Hepatocyte (in vitro differentiated cells): ENCODE results near the gene TMA7B.

Experiments used
- EZH2 ChIP-seq: fragments of 200-600 bp; sonication (generic); IDR thresholded peaks from 2 replicates; pipeline ENCODE4 v1.6.1; 2016; ENCODE audit warnings: antibody characterized with exemption, mild to moderate bottlenecking, borderline replicate concordance
- EZH2phosphoT487 ChIP-seq: fragments of 200-600 bp; sonication (generic); IDR thresholded peaks from one replicate; pipeline ENCODE4 v1.6.1; 2018; ENCODE audit warnings: antibody characterized with exemption, mild to moderate bottlenecking, low read depth, moderate library complexity; ENCODE audit not compliant: unreplicated experiment, severe bottlenecking
- TF ChIP-seq, protein P1 (sequence below): fragments of 200-600 bp; sonication (generic); IDR thresholded peaks from 2 replicates; pipeline ENCODE4 v1.5.1; 2016; ENCODE audit warnings: antibody characterized with exemption, mild to moderate bottlenecking; ENCODE audit not compliant: poor library complexity

DNA sequence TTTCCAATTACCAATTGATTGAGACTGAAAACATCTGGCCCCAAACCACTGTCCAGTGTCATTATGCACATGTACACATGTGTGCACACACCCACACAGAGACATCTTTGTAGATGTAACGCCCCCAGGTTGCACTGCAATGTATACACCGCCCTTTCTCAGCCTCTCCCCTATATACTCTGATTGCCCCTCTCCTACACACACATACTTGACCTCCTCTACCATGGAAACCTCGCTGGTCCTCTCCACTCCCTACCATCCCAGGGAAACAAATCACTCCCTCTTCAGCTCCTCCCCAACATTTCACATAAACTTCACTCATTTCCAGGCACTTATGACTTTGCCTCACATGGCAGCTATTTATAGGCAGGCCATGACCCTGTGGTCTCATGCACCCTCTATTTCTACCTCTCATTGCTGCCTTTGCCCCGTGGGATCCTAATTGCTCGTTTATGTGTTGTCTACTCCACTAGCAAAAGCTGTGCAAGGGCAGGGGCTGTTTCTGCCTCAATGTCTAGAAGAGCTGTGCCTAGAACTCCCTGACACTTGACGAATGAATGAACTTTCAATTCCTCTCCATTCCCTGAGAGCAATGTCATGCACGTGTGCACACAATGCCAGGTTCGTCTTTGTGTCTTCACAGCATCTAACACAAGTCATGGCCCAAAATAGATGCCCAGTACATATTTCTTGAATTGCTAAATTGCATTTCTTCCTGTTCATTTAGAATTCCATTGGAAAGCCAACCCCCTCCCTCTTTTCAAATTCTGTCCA lies 10.0 kb upstream of the TMA7B start:
- TF ChIP-seq EZH2 (no peak), EZH2phosphoT487 (no peak)
- TF ChIP-seq, protein P1, sequence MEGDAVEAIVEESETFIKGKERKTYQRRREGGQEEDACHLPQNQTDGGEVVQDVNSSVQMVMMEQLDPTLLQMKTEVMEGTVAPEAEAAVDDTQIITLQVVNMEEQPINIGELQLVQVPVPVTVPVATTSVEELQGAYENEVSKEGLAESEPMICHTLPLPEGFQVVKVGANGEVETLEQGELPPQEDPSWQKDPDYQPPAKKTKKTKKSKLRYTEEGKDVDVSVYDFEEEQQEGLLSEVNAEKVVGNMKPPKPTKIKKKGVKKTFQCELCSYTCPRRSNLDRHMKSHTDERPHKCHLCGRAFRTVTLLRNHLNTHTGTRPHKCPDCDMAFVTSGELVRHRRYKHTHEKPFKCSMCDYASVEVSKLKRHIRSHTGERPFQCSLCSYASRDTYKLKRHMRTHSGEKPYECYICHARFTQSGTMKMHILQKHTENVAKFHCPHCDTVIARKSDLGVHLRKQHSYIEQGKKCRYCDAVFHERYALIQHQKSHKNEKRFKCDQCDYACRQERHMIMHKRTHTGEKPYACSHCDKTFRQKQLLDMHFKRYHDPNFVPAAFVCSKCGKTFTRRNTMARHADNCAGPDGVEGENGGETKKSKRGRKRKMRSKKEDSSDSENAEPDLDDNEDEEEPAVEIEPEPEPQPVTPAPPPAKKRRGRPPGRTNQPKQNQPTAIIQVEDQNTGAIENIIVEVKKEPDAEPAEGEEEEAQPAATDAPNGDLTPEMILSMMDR = no peak
